Fibroblast of skin of left biceps (primary cell): ENCODE measurements around the gene KIFC1.

Experiments used
- DNase-seq, 2 experiments: peaks; one replicate each; pipeline ENCODE4 v3.0.0-alpha.2; 2013; ENCODE audit warnings: low read depth in 2 of 2

Gene KIFC1

GRCh38 chr6:33426590-33427511 lies 35.2 kb downstream of the KIFC1 start:
- DNase-seq, result no peak

- no peak for DNase-seq
These were observed 36.1 kb downstream of the KIFC1 start for GRCh38 chr6:33427585-33428223.

GRCh38 chr6:33428224-33428965 lies 36.8 kb downstream of the KIFC1 start:
- no peak for DNase-seq

GRCh38 chr6:33428966-33429749 lies 37.5 kb downstream of the KIFC1 start:
- no peak for DNase-seq

- DNase-seq, result no peak
These were observed 38.1 kb downstream of the KIFC1 start for GRCh38 chr6:33429750-33430052.

GRCh38 chr6:33430334-33430733 lies 38.7 kb downstream of the KIFC1 start:
- no peak for DNase-seq

- no peak for DNase-seq
These were observed 39.6 kb downstream of the KIFC1 start for GRCh38 chr6:33430991-33431879.

GRCh38 chr6:33431880-33432541 lies 40.4 kb downstream of the KIFC1 start:
- DNase-seq, result no peak

GRCh38 chr6:33432546-33432945 lies 40.9 kb downstream of the KIFC1 start:
- no peak for DNase-seq

GRCh38 chr6:33433001-33433543 lies 41.4 kb downstream of the KIFC1 start:
- no peak for DNase-seq

- no peak for DNase-seq
These were observed 42.0 kb downstream of the KIFC1 start for GRCh38 chr6:33433544-33434191.

GRCh38 chr6:33434961-33435360 lies 43.3 kb downstream of the KIFC1 start:
- DNase-seq, result no peak

GRCh38 chr6:33437666-33438065 lies 46.0 kb downstream of the KIFC1 start:
- DNase-seq, result no peak

GRCh38 chr6:33438978-33439594 lies 47.5 kb downstream of the KIFC1 start:
- no peak for DNase-seq

GRCh38 chr6:33439956-33440648 lies 48.5 kb downstream of the KIFC1 start:
- no peak for DNase-seq

GRCh38 chr6:33440649-33441309 lies 49.2 kb downstream of the KIFC1 start:
- no peak for DNase-seq

GRCh38 chr6:33441457-33441856 lies 49.8 kb downstream of the KIFC1 start:
- no peak for DNase-seq

GRCh38 chr6:33442283-33442682 lies 50.7 kb downstream of the KIFC1 start:
- DNase-seq, result no peak
